GM21717 (cell line): ENCODE data around the gene CEP63.

Source experiments
- ATAC-seq: cut with Tn5 transposase; IDR thresholded peaks from one replicate; pipeline ENCODE4 v1.9.1; 2021; ENCODE audit warnings: mild to moderate bottlenecking, moderate library complexity; ENCODE audit not compliant: unreplicated experiment

CEP63 gene

GRCh38 chr3:134466331-134466730 lies 19.5 kb upstream of the CEP63 start:
- no peak for ATAC-seq

GRCh38 chr3:134468519-134468918 lies 17.3 kb upstream of the CEP63 start:
- no peak for ATAC-seq

DNA sequence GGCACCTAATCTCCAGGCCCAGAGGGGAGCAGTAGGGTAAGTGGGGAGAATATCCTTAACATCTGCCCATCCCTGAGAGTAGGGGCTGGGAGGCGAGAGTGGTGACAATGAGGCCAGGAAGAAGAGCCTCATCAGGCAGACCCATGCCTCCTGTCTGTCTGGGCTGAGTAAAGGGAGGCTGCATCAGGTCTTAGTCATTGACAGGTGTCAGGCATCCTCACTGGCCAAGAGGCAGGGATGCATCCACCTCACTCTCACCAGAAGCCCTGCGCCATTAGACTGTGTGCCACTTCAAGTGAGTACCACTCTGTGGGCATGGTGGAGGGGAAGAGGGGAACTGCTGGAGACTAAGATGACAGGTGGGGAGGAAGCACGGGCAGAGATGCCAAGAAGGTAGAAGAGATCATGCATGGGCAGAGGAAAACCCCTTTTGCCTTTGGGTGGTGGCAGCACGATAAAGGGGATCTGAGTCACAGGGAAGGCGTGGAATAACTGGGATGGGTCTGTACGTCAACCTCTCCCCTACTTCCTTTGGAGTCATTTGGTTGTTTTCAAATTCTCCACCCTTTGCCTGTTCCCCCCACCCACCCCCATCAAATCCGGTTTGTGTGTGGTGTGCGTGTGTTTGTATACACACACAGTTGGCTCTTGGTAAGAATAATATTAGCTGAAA lies 14.2 kb upstream of the CEP63 start:
- ATAC-seq = no peak

DNA sequence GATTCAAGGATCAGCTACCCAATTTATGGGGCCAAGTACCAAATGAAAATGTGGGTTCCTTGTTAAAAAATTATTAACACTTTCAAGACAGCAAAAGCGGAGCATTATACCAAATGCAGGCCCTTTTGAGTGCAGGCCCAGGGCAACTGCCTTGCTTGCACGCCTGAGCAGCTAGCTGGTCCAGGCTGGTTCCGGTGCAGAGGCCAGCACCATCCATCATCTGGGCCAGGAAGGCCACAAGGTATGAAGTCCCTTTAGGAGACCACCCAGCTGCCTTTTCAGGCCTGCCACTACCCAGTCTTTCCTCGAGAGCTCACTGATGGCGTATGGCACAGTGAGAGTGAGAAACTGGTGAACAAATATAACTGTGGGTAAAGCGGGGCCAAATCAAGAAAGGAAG lies 13.0 kb upstream of the CEP63 start:
- ATAC-seq = no peak

GRCh38 chr3:134473868-134474546 lies 11.8 kb upstream of the CEP63 start:
- ATAC-seq = no peak

DNA sequence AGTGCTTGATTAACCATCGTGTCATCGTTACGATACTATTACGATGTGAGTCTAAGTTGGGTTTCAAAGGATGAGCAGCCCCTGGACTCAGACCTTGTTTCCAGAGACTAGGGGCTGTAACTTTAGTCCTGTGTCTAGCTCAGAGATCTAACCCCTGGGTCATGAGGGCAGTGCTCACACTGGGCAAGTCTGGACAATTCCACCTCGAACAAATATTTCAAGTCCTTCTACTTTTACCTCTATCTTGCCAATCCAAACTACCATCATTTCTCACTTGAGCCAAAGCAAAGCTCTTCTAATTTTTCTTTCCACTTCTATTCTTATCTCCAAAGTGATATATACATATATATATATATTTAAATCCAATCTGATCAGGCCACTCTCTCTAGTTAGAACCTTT lies 10.9 kb upstream of the CEP63 start:
- no peak for ATAC-seq

DNA sequence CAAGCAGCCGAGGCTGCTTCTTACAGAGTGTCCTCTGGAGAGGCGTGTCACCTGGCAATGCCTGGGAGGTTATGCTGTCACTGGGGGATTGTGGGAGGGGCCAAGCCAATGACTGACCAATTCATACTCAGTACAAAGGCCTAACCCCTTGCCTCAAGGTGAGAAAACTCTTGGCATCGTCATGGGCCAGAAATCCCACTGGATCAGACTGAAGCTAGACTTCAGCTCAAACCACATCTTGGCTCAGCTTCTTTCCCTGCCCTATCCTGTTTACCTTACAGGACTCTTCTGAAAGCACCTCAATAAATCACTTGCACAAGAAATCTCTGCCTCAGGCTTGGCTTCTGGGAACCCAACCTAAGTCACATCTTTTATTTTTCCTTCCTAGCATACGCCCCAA lies 9.6 kb upstream of the CEP63 start:
- ATAC-seq = no peak

DNA sequence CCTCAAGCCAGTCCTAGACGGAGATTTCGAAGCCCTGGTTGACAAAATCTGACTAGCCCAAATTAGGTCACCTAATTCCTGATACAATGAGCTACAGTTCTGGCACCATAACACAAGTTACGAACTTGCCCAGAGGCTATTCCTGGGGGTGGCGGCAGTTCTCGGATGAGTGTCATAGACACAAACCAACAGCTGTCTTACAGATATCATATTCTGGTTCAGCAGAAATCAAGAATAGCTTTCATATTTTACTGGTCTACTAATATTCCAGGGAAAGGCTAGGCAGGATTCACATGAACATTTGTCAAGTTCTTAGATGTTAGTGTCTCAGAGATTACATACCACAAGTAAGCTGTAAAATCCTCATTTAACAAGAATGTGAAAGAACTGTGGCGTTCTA lies 8.9 kb upstream of the CEP63 start:
- no peak for ATAC-seq

GRCh38 chr3:134477938-134478337 lies 7.9 kb upstream of the CEP63 start:
- no peak for ATAC-seq

DNA sequence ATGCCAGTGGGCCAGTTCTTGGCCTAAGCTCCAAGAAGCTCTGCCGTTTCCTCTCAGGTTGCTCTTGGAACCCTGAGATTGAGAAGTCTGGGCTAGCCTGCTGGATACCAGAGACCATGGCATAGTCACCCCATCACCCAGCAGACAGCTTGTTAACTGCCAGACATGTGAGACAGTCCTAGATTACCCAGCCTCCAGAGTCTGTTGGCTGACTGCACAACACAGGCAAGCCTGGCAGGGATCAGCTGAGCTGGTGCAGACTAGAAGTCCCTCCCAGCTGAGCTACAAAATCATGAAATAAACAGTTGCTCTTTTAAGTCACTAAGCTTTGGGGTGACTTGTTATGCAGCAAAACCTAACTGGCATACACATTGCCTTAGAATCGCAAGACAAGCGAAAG lies 5.3 kb upstream of the CEP63 start:
- ATAC-seq = no peak

DNA sequence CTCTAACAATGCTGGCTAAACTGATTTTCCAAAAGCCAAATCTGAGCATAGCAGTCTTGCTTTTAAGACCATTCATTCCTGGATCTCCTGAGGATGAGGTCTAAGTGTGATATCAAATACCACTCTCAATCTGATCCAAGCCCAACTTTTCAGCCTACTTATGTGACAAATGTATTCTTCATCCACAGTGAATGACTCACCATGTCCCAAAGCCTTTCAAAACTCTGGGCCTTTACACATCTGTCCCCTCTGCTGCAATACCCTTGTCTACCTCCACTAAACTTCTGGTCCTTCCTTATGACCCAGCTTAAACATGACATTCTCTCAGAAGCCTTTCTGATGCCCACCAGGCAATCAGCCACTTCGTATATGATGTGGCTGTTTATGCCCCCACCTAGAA lies 4.7 kb upstream of the CEP63 start:
- ATAC-seq = no peak

- no peak for ATAC-seq
Measured at GRCh38 chr3:134482622-134483021, 3.2 kb upstream of the CEP63 start.

- ATAC-seq = no peak
Measured at GRCh38 chr3:134483195-134483900, 2.5 kb upstream of the CEP63 start.

GRCh38 chr3:134485075-134485717 lies 661 bp upstream of the CEP63 start:
- ATAC-seq = peak; percentile 9

GRCh38 chr3:134486577-134487041 lies 752 bp downstream of the CEP63 start:
- ATAC-seq = peak; percentile 14

DNA sequence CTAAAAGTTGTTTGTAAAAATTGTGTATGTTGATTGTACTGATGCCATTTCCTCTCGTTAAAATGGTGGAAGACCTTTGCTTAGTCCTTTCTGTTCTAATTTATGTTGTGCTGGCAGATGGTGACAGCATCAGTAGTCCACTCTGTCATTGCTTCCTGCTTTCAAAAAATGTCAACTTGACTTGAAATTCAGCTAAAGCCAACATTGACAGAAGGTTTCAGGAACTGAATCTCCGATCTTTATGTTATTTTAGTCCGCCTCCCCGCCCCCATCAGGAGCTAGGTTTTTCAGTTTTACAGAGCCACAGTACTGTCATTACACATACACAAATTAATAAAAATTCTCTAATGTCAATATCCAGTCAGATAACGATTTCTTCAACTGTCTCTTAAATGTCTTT lies 1.5 kb downstream of the CEP63 start:
- ATAC-seq = no peak

GRCh38 chr3:134494495-134494894 lies 8.6 kb downstream of the CEP63 start:
- no peak for ATAC-seq

DNA sequence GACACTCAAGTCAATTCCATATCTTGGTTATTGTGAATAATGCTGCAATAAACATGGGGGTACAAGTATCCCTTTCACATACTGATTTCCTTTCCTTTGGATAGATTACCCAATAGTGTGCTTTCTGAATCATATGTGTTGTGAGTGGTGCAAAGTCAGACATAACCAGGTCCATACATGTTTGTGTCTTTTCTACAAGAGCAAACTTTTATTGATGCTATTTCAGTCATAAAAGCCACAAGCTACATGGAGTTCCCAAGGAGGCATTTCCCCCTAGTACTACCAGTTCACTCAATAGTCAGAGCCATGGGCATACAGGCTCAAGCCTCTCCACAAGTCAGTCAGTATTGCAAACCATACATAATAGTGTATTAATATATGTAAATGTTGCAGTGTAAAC lies 10.1 kb downstream of the CEP63 start:
- no peak for ATAC-seq

- no peak for ATAC-seq
Measured at GRCh38 chr3:134496471-134497071, 10.7 kb downstream of the CEP63 start.

GRCh38 chr3:134503266-134503665 lies 17.4 kb downstream of the CEP63 start:
- no peak for ATAC-seq

- no peak for ATAC-seq
Measured at GRCh38 chr3:134504132-134504531, 18.3 kb downstream of the CEP63 start.
